Parietal lobe (tissue), 1 donor: Measurements from ENCODE around the gene CDAN1. TPM values are rescaled to one million over a fixed set of nuclear protein-coding genes. Genes with fewer than 3 reads are reported as not detected.

Experiments used
- total RNA-seq: library from RNA; depleted of rRNA; stranded (reverse); fragments of >200 nt; gene quantifications from one replicate; pipeline ENCODE4 v1.2.3, GENCODE V29; 2014

The CDAN1 gene, protein sequence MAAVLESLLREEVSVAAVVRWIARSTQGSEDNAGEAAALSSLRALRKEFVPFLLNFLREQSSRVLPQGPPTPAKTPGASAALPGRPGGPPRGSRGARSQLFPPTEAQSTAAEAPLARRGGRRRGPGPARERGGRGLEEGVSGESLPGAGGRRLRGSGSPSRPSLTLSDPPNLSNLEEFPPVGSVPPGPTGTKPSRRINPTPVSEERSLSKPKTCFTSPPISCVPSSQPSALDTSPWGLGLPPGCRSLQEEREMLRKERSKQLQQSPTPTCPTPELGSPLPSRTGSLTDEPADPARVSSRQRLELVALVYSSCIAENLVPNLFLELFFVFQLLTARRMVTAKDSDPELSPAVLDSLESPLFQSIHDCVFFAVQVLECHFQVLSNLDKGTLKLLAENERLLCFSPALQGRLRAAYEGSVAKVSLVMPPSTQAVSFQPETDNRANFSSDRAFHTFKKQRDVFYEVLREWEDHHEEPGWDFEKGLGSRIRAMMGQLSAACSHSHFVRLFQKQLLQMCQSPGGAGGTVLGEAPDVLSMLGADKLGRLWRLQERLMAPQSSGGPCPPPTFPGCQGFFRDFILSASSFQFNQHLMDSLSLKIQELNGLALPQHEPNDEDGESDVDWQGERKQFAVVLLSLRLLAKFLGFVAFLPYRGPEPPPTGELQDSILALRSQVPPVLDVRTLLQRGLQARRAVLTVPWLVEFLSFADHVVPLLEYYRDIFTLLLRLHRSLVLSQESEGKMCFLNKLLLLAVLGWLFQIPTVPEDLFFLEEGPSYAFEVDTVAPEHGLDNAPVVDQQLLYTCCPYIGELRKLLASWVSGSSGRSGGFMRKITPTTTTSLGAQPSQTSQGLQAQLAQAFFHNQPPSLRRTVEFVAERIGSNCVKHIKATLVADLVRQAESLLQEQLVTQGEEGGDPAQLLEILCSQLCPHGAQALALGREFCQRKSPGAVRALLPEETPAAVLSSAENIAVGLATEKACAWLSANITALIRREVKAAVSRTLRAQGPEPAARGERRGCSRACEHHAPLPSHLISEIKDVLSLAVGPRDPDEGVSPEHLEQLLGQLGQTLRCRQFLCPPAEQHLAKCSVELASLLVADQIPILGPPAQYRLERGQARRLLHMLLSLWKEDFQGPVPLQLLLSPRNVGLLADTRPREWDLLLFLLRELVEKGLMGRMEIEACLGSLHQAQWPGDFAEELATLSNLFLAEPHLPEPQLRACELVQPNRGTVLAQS
- total RNA-seq: 21.3 TPM

DNA sequence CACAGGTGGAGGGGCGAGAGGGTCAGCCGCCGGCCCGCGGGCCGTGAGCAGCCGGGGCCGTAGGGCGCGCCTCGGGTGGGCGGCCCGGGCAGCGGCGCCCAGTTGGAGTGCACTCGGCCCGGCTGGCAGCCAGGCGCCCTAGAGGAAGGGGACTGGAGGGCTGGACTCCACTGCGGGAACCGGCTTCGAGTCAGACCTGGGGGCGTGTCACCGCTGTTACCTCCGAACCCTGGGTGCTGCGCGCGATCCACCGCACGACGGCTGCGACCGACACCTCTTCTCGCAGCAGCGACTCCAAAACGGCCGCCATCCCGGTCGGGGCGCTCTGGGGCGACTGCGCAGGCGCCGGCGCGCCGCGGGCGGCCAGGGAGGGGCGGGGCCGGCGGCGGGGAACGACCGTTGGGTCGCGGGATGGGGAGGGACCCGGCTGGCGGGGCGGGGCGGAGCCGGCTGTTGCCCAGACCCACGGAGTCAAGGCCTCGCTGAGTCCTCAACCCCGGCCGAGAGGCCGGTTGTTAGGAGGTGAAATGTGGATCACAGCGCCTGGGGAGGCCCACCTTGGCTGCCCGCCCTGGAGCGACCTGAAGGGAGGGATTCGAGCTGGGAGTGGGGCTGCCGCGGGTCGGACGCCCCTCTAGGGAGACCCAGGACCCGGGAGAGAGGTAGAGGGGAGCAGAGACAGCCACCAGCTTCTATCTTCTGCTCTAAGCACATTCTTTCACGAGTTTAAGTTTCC, at the start of gene CDAN1:
Gene CDAN1, minus strand, starts transcription at position 336 of the 736 bp plus-strand sequence. Its CDS starts 26 bp downstream, at position 310.

Other genes with a start within 250 kb of the CDAN1 start
- gene ZNF106, start 246.0 kb downstream of the CDAN1 start, total RNA-seq: 61.7 TPM
- gene SNAP23, start 241.5 kb downstream of the CDAN1 start, total RNA-seq: 32.9 TPM
- gene LRRC57, start 188.3 kb downstream of the CDAN1 start, total RNA-seq: 27.2 TPM
- 33.8 TPM for gene HAUS2, start 188.3 kb downstream of the CDAN1 start, total RNA-seq
- 35.1 TPM for gene STARD9, start 161.5 kb downstream of the CDAN1 start, total RNA-seq
- gene TTBK2, start 183.7 kb upstream of the CDAN1 start, total RNA-seq: 37.2 TPM